ENCODE data around the gene TSHZ2. TPM values are rescaled to one million over a fixed set of nuclear protein-coding genes. Genes with fewer than 3 reads are reported as not detected.

Gene TSHZ2
- total RNA-seq, 3 donors from 2014 or later, result 31.7 to 106 (median 59.6) TPM

DNA sequence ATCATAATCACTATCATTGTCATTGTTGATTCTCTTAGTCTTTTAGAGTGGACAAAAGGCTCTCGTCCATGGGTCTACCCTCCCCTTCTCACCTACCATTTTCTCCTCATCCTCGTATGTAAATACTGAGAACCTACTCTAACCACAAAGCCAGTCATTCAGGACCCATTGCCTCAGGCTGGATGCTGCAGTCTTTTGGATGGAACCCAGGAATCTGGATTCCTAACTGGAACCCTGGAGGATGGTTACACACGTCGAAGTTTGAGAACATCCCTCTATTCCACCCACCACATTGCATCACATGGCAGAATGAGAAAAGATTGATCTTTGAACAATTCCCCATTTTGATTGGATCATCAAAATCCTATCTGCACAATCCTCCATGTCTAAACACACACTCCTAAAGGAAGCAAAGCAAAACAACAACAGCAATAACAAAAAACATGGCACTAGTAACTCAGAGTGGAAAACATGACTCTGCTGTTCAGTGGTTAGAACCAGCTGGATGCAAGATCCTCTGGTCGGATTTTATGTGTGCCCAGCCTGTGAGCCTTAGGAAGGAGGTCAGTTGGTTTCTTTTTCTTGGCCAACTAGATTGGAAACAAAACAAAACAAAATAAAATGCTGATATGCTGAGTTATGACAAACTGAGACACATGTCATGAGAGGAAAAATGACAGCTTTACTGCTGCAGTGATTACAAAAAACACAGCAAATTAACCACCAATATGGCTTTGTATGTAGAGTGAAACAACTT lies 38.0 kb downstream of the TSHZ2 start:
- Histone ChIP-seq H3K4me3 (no peak overlapping the region), H3K9me3 (no peaks in the 10 kb centered on the region), H3K27me3 (no peaks in the 10 kb centered on the region), H3K27ac (no peak overlapping the region), H3K36me3 (no peaks in the 10 kb centered on the region), H3K4me1 (no peaks in the 10 kb centered on the region)
- TF ChIP-seq POLR2AphosphoS5 (IDR thresholded peaks at IDR 0.05), result no peak
- no peak for TF ChIP-seq POLR2A (IDR thresholded peaks at IDR 0.05)
- TF ChIP-seq, protein P1, sequence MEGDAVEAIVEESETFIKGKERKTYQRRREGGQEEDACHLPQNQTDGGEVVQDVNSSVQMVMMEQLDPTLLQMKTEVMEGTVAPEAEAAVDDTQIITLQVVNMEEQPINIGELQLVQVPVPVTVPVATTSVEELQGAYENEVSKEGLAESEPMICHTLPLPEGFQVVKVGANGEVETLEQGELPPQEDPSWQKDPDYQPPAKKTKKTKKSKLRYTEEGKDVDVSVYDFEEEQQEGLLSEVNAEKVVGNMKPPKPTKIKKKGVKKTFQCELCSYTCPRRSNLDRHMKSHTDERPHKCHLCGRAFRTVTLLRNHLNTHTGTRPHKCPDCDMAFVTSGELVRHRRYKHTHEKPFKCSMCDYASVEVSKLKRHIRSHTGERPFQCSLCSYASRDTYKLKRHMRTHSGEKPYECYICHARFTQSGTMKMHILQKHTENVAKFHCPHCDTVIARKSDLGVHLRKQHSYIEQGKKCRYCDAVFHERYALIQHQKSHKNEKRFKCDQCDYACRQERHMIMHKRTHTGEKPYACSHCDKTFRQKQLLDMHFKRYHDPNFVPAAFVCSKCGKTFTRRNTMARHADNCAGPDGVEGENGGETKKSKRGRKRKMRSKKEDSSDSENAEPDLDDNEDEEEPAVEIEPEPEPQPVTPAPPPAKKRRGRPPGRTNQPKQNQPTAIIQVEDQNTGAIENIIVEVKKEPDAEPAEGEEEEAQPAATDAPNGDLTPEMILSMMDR (IDR thresholded peaks at IDR 0.05), result no peak
- intact Hi-C loops (cut with DNase I; ENCODE audit: low total_unique reads), result no loop called here
- DNase-seq (ENCODE audit: low spot score in 2 of 2), result no peak

DNA sequence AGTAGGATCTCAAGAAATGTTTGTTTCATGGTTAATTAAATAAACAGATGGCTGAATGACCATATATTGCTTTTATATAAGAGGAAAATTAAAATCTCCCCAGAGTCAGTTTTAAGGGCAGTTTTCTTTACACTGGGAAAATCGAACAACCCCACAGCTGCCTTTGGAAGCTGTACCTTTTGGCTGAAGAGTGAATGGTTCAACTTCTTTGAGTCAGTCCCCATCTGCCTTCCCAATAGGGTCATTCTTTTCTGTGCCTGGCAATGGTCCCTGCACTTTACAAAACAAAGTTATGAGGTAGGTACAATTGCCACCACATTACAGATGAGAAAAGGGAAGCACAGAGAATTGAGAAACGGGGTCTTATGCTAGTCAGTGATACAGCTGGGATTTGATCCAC lies 39.5 kb downstream of the TSHZ2 start:
- DNase-seq (ENCODE audit: low spot score in 2 of 2), result no peak
- intact Hi-C loops (cut with DNase I; ENCODE audit: low total_unique reads), result no loop called here
- no peaks in the 10 kb centered on the region for H3K27me3 ChIP-seq
- no peaks in the 10 kb centered on the region for H3K36me3 ChIP-seq
- TF ChIP-seq, protein P1 (IDR thresholded peaks at IDR 0.05), result no peak
- H3K9me3 ChIP-seq, result no peaks in the 10 kb centered on the region
- H3K4me1 ChIP-seq, result no peaks in the 10 kb centered on the region
- no peak overlapping the region for H3K4me3 ChIP-seq
- no peak overlapping the region for H3K27ac ChIP-seq

DNA sequence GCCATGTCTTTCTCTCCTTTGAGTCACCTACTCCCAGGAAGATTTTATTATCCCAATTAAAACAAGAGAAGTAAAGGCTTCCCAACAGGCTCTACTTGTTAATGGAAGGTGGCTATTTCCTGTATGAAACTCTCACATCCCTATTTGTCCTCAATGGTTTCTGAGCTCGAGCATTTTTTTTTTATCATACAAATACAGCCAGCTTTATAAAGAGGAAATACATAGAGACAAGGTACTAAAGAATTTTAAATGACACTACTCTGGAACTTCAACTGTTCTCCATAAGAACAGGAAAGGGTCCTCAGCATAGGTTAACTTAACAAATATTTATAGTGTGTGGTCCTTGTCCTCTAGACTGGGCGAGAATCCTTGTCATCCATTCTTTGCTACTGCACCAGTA lies 41.0 kb downstream of the TSHZ2 start:
- no peak for TF ChIP-seq POLR2AphosphoS5 (IDR thresholded peaks at IDR 0.05)
- TF ChIP-seq, protein P1 (IDR thresholded peaks at IDR 0.05), result no peak
- no peak for TF ChIP-seq POLR2A (IDR thresholded peaks at IDR 0.05)
- no peak overlapping the region for H3K4me3 ChIP-seq
- no peaks in the 10 kb centered on the region for H3K27me3 ChIP-seq
- no peak overlapping the region for H3K27ac ChIP-seq
- intact Hi-C loops (cut with DNase I; ENCODE audit: low total_unique reads), result no loop called here
- no peaks in the 10 kb centered on the region for H3K36me3 ChIP-seq
- no peaks in the 10 kb centered on the region for H3K4me1 ChIP-seq
- H3K9me3 ChIP-seq, result no peaks in the 10 kb centered on the region
- DNase-seq (ENCODE audit: low spot score in 2 of 2), result no peak

DNA sequence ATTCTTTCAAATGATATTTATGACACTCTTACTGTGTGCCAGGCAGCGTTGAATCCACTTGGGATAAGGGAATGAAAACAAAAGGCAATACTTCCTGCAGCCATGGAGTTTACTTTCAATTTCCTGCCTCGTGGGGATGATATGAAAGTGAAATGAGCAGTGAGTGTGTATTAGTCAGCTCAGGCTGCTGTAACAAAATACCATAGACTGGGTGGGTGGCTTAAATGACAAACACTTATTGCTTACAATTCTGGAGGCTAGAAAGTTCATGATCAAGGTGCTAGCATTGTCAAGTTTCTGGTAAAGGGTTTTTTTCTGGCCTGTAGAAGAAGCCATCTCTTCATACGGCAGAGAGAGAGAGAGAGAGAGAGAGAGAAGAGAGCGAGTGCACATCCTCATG lies 41.7 kb downstream of the TSHZ2 start:
- no peak for DNase-seq (ENCODE audit: low spot score in 2 of 2)
- no peak overlapping the region for H3K4me3 ChIP-seq
- no peaks in the 10 kb centered on the region for H3K4me1 ChIP-seq
- no peak overlapping the region for H3K27ac ChIP-seq
- intact Hi-C loops (cut with DNase I; ENCODE audit: low total_unique reads), result no loop called here
- H3K9me3 ChIP-seq, result no peaks in the 10 kb centered on the region
- no peaks in the 10 kb centered on the region for H3K27me3 ChIP-seq
- TF ChIP-seq, protein P1 (IDR thresholded peaks at IDR 0.05), result no peak
- TF ChIP-seq POLR2A (IDR thresholded peaks at IDR 0.05) (no peak), POLR2AphosphoS5 (IDR thresholded peaks at IDR 0.05) (no peak)
- no peaks in the 10 kb centered on the region for H3K36me3 ChIP-seq

DNA sequence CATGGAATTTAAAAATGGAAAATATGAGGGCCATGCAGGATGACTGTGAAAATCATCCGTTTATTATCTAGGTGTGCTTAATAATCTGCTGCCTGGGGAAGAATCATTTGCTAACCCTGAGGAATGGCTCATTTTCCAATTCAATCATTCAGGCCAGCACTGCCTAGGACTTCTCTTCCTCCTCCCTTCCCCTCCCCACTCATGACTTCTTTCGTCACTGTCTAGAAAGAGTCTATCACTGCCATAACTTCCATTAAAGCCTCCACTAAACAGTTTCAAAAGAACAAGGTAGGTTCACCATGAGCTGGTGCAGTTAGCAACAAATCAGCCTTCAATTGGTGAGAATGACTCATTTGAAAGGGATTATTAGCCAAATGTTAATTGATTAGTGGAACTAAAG lies 43.9 kb downstream of the TSHZ2 start:
- no peaks in the 10 kb centered on the region for H3K4me1 ChIP-seq
- H3K36me3 ChIP-seq, result no peaks in the 10 kb centered on the region
- TF ChIP-seq, protein P1 (IDR thresholded peaks at IDR 0.05), result no peak
- TF ChIP-seq POLR2A (IDR thresholded peaks at IDR 0.05) (no peak), POLR2AphosphoS5 (IDR thresholded peaks at IDR 0.05) (no peak)
- no peaks in the 10 kb centered on the region for H3K9me3 ChIP-seq
- H3K27ac ChIP-seq, result no peak overlapping the region
- no peak overlapping the region for H3K4me3 ChIP-seq
- no peaks in the 10 kb centered on the region for H3K27me3 ChIP-seq
- no peak for DNase-seq (ENCODE audit: low spot score in 2 of 2)
- intact Hi-C loops (cut with DNase I; ENCODE audit: low total_unique reads), result no loop called here

Data from breast epithelium (tissue), 4 donors.